HCT116 (cell line): ENCODE measurements around the gene MAPK14.

Experiments
- CTCF ChIP-seq, 3 experiments: fragments of 200-600 bp in 1 of 3; sonication (generic) in 1 of 3; IDR thresholded peaks in 2 of 3; conservative IDR thresholded peaks in 1 of 3; 2 replicates each; pipeline ENCODE4 v1.5.1; 2012 to 2017; ENCODE audit warnings: low read depth in 2 of 3, low read length in 2 of 3, antibody characterized with exemption in 1 of 3, borderline replicate concordance in 1 of 3, control low read depth in 1 of 3, mild to moderate bottlenecking in 1 of 3, mixed read lengths in 1 of 3, mixed run types in 1 of 3, moderate library complexity in 1 of 3; ENCODE audit not compliant: insufficient read depth in 1 of 3
- POLR2A ChIP-seq: IDR thresholded peaks from 2 replicates; pipeline ENCODE4 v1.7.0; 2011; ENCODE audit warnings: borderline replicate concordance; ENCODE audit not compliant: insufficient read depth, insufficient read length; ENCODE audit errors: extremely low read depth
- POLR2AphosphoS5 ChIP-seq: IDR thresholded peaks from 2 replicates; pipeline ENCODE4 v1.6.1; 2011; ENCODE audit warnings: mild to moderate bottlenecking, low read depth, low read length, moderate library complexity
- REST ChIP-seq: IDR thresholded peaks from 2 replicates; pipeline ENCODE4 v1.6.1; 2012; ENCODE audit warnings: low read depth

GRCh38 chr6:36128793-36129192 lies 101.2 kb downstream of the MAPK14 start:
- no peak for TF ChIP-seq POLR2A
- no peak for TF ChIP-seq POLR2AphosphoS5
- TF ChIP-seq CTCF (IDR thresholded peaks at IDR 0.05 in 2 of 3, conservative IDR thresholded peaks at IDR 0.05 in 1 of 3; ENCODE audit: borderline replicate concordance in 1 of 3, insufficient read depth in 1 of 3, low read depth in 2 of 3, low read length in 2 of 3) = no peak
- no peak for TF ChIP-seq REST
